ENCODE data around the gene LEMD1. TPM values are rescaled to one million over a fixed set of nuclear protein-coding genes. Genes with fewer than 3 reads are reported as not detected.

LEMD1 gene
- total RNA-seq, 2 donors from 2014 or later: 0.68 to 22.0 TPM

GRCh38 chr1:205453466-205453865 lies 31.6 kb upstream of the LEMD1 start:
- Histone ChIP-seq H3K36me3 (no peaks in the 10 kb centered on the region), H3K27ac (no peak overlapping the region), H3K4me1 (replicated peaks) (peaks cover 8% of the 10 kb centered on the region), H3K4me3 (no peak overlapping the region), H3K27me3 (replicated peaks; ENCODE audit: insufficient read depth) (peaks cover 43% of the 10 kb centered on the region), H3K9me3 (no peaks in the 10 kb centered on the region)
- DNase-seq (ENCODE audit: low spot score): no peak
- intact Hi-C loops (cut with DNase I): no loop called here
- no peak for TF ChIP-seq CTCF (IDR thresholded peaks at IDR 0.05)
- no peak for TF ChIP-seq POLR2AphosphoS5 (IDR thresholded peaks at IDR 0.05)
- TF ChIP-seq POLR2A (IDR thresholded peaks at IDR 0.05): no peak
- 26% methylated on average over 3 of the region's 3 CpGs for WGBS

- TF ChIP-seq POLR2AphosphoS5 (IDR thresholded peaks at IDR 0.05): no peak
- intact Hi-C loops (cut with DNase I): no loop called here
- Histone ChIP-seq H3K27me3 (replicated peaks; ENCODE audit: insufficient read depth) (peaks cover 44% of the 10 kb centered on the region), H3K27ac (no peak overlapping the region), H3K4me3 (no peak overlapping the region), H3K9me3 (no peaks in the 10 kb centered on the region), H3K4me1 (replicated peaks) (peaks cover 8% of the 10 kb centered on the region), H3K36me3 (no peaks in the 10 kb centered on the region)
- 82% methylated on average over 5 of the region's 5 CpGs for WGBS
- no peak for DNase-seq (ENCODE audit: low spot score)
Measured at GRCh38 chr1:205452933-205453332, 31.1 kb upstream of the LEMD1 start.

GRCh38 chr1:205452364-205452763 lies 30.5 kb upstream of the LEMD1 start:
- WGBS: 66% methylated on average over 2 of the region's 2 CpGs
- TF ChIP-seq POLR2AphosphoS5 (IDR thresholded peaks at IDR 0.05) (no peak), CTCF (IDR thresholded peaks at IDR 0.05) (no peak), POLR2A (IDR thresholded peaks at IDR 0.05) (no peak)
- Histone ChIP-seq H3K27ac (no peak overlapping the region), H3K36me3 (no peaks in the 10 kb centered on the region), H3K27me3 (replicated peaks; ENCODE audit: insufficient read depth) (peaks cover 41% of the 10 kb centered on the region), H3K9me3 (no peaks in the 10 kb centered on the region), H3K4me3 (no peak overlapping the region), H3K4me1 (replicated peaks) (peaks cover 8% of the 10 kb centered on the region)
- no peak for DNase-seq (ENCODE audit: low spot score)
- intact Hi-C loops (cut with DNase I): no loop called here

- no peak overlapping the region for H3K4me3 ChIP-seq
- TF ChIP-seq CTCF (IDR thresholded peaks at IDR 0.05) (no peak), POLR2AphosphoS5 (IDR thresholded peaks at IDR 0.05) (no peak), POLR2A (IDR thresholded peaks at IDR 0.05) (no peak)
- H3K27me3 ChIP-seq (replicated peaks; ENCODE audit: insufficient read depth): peaks cover 39% of the 10 kb centered on the region
- 66% methylated on average over 2 of the region's 2 CpGs for WGBS
- peaks cover 8% of the 10 kb centered on the region for H3K4me1 ChIP-seq (replicated peaks)
- H3K27ac ChIP-seq: no peak overlapping the region
- no peaks in the 10 kb centered on the region for H3K36me3 ChIP-seq
- DNase-seq (ENCODE audit: low spot score): no peak
- intact Hi-C loops (cut with DNase I): no loop called here
- H3K9me3 ChIP-seq: no peaks in the 10 kb centered on the region
Measured at GRCh38 chr1:205451759-205452164, 29.9 kb upstream of the LEMD1 start.

- H3K9me3 ChIP-seq: no peaks in the 10 kb centered on the region
- no peak overlapping the region for H3K27ac ChIP-seq
- H3K4me3 ChIP-seq: no peak overlapping the region
- H3K4me1 ChIP-seq (replicated peaks): peaks cover 2% of the 10 kb centered on the region
- no peak for TF ChIP-seq POLR2A (IDR thresholded peaks at IDR 0.05)
- TF ChIP-seq CTCF (IDR thresholded peaks at IDR 0.05): no peak
- no peak for TF ChIP-seq POLR2AphosphoS5 (IDR thresholded peaks at IDR 0.05)
- DNase-seq (ENCODE audit: low spot score): no peak
- H3K27me3 ChIP-seq (replicated peaks; ENCODE audit: insufficient read depth): peaks cover 33% of the 10 kb centered on the region
- no peaks in the 10 kb centered on the region for H3K36me3 ChIP-seq
- intact Hi-C loops (cut with DNase I): no loop called here
- whole genome bisulfite sequencing: 63% methylated on average over 5 of the region's 5 CpGs
Measured at GRCh38 chr1:205451202-205451601, 29.3 kb upstream of the LEMD1 start.

Data from prostate gland (tissue), 2 donors.